ENCODE data around the gene ADD1.

ADD1 gene

DNA sequence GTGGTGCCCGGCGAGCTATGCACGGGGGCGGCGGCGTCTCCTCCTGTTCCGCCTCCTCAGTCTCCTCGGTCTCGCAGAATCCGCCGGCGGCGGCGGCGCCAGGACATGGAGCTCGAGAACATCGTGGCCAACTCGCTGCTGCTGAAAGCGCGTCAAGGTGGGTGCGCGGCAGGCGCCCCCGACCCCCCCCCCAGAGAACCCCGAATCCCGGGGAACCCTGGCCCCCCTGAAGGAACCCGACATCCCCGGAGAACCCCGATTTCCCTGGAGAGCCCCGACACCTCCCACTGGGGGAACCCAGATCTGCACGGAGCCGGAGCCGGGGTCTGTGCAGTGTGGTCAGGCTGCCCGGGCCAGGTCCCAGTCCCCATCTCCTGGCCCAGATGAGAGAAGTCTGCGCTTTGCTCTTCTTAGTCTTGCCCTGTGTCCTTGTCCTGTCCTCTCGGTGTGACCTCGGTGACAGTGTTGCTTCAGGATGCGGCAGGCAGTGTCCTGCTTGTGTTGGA is 120.4 kb downstream of the ADD1 start:
- Histone ChIP-seq H3K4me3 (replicated peaks; ENCODE audit: low read depth, low read length) (peak overlapping the region; percentile 87), H3K36me3 (ENCODE audit: control insufficient read depth, insufficient read depth, low read length) (peaks cover 3% of the 10 kb centered on the region), H3K27me3 (replicated peaks; ENCODE audit: control insufficient read depth, insufficient read depth, low read length) (no peaks in the 10 kb centered on the region)
- DNase-seq (ENCODE audit: extremely low read depth, insufficient read length) = no peak
- TF ChIP-seq CTCF (IDR thresholded peaks at IDR 0.05; ENCODE audit: insufficient read depth, low read length, poor library complexity, severe bottlenecking) = no peak

GRCh38 chr4:2964706-2965258 is 121.1 kb downstream of the ADD1 start:
- no peak for TF ChIP-seq CTCF (IDR thresholded peaks at IDR 0.05; ENCODE audit: insufficient read depth, low read length, poor library complexity, severe bottlenecking)
- Histone ChIP-seq H3K27me3 (replicated peaks; ENCODE audit: control insufficient read depth, insufficient read depth, low read length) (no peaks in the 10 kb centered on the region), H3K36me3 (ENCODE audit: control insufficient read depth, insufficient read depth, low read length) (peaks cover 3% of the 10 kb centered on the region), H3K4me3 (replicated peaks; ENCODE audit: low read depth, low read length) (no peak overlapping the region)
- no peak for DNase-seq (ENCODE audit: extremely low read depth, insufficient read length)

DNA sequence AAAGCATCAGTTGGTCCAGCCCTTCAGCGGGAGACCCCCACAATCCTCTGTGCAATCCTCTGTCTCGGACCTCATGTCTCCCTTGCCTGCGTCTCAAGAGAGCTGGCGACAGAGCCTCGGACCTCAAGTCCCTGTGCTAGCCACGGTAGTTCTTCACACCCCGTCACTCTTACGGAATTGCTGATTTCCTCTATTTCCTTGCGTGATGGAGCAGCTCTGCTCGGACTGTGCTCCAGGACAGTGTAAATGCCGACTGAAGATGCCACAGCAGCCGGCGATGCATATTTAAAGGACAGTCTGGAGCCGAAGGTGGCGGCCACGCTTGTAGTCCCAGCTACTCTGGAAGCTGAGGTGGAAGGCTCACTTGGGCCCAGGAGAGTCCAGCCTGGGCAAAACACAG is 121.6 kb downstream of the ADD1 start:
- Histone ChIP-seq H3K36me3 (ENCODE audit: control insufficient read depth, insufficient read depth, low read length) (peaks cover 3% of the 10 kb centered on the region), H3K4me3 (replicated peaks; ENCODE audit: low read depth, low read length) (no peak overlapping the region), H3K27me3 (replicated peaks; ENCODE audit: control insufficient read depth, insufficient read depth, low read length) (no peaks in the 10 kb centered on the region)
- DNase-seq (ENCODE audit: extremely low read depth, insufficient read length) = no peak
- no peak for TF ChIP-seq CTCF (IDR thresholded peaks at IDR 0.05; ENCODE audit: insufficient read depth, low read length, poor library complexity, severe bottlenecking)

DNA sequence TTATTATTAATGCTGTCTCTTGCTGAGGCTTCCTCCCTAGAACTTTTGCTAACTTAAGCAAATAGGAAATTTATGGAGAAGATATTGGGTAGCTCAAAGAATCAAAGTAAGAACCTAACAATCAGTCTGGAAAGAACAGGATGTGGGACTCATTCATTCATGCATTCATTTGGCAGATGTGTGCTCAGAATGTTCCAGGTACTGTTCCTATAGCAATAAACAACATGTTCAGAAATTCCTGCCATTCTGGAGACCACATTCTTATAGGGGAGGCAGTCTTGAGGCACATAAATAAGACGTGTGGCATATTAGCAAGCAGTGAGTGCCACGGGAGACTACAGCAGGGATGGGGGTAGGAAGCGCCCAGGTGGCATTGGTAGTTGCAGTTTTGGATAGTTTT is 124.7 kb downstream of the ADD1 start:
- no peak for DNase-seq (ENCODE audit: extremely low read depth, insufficient read length)
- TF ChIP-seq CTCF (IDR thresholded peaks at IDR 0.05; ENCODE audit: insufficient read depth, low read length, poor library complexity, severe bottlenecking) = no peak
- H3K27me3 ChIP-seq (replicated peaks; ENCODE audit: control insufficient read depth, insufficient read depth, low read length) = no peaks in the 10 kb centered on the region
- no peaks in the 10 kb centered on the region for H3K36me3 ChIP-seq (ENCODE audit: control insufficient read depth, insufficient read depth, low read length)
- H3K4me3 ChIP-seq (replicated peaks; ENCODE audit: low read depth, low read length) = no peak overlapping the region

DNA sequence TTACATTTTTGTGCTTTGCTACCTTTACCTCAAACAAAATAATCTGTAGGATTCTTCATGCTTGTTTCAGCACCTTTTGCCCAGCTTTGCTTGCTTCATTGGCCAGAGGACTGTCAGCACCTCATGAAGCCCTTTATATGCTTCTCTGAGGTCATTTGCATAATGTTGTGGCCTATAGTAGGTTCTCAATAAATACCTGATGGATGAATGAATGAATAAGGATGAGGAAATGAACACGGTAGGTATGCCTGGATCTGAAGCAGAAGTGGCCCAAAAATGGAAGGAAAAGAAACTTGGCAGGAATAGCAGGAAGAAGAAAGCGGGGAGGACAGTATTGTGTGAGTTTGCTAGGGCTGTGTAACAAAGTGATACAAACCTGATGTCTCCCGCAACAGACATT is 127.6 kb downstream of the ADD1 start:
- no peaks in the 10 kb centered on the region for H3K36me3 ChIP-seq (ENCODE audit: control insufficient read depth, insufficient read depth, low read length)
- TF ChIP-seq CTCF (IDR thresholded peaks at IDR 0.05; ENCODE audit: insufficient read depth, low read length, poor library complexity, severe bottlenecking) = no peak

More for the DNA sequence above, 127.6 kb downstream of the ADD1 start:
- no peak overlapping the region for H3K4me3 ChIP-seq (replicated peaks; ENCODE audit: low read depth, low read length)
- no peak for DNase-seq (ENCODE audit: extremely low read depth, insufficient read length)
- no peaks in the 10 kb centered on the region for H3K27me3 ChIP-seq (replicated peaks; ENCODE audit: control insufficient read depth, insufficient read depth, low read length)
